CD4-positive, alpha-beta T cell (primary cell): ENCODE data around the gene BHLHE23. TPM values are rescaled to one million over a fixed set of nuclear protein-coding genes. Genes with fewer than 3 reads are reported as not detected.

ENCODE experiments used
- ATAC-seq: fragments of 200-7000 bp; cut with Tn5 transposase; one replicate; pipeline ENCODE4 v1.10.0; 2022; ENCODE audit warnings: mild to moderate bottlenecking; ENCODE audit not compliant: poor library complexity
- CTCF ChIA-PET: fragments of 350-600 bp; sonication (Branson Sonifier 250); formaldehyde crosslinking; loops from one replicate; lab custom pipeline; 2021; ENCODE audit warnings: antibody characterized with exemption, inconsistent platforms; lab: Charles Lee
- POLR2A ChIA-PET: fragments of 350-600 bp; sonication (Branson Sonifier 250); formaldehyde crosslinking; loops from one replicate; lab custom pipeline; 2021; ENCODE audit warnings: antibody characterized with exemption, inconsistent platforms; lab: Charles Lee
- DNase-seq, 14 experiments: peaks; one replicate each; pipeline ENCODE4 v3.0.0-alpha.2; 2013 to 2020; ENCODE audit warnings: mixed read lengths in 2 of 14
- H3K27ac ChIP-seq, 2 donors: one replicate each; pipeline versions ENCODE4 v1.5.1 to v1.7.0; 2013; ENCODE audit warnings: low read length in 2 of 2, low read depth in 1 of 2, mild to moderate bottlenecking in 1 of 2
- H3K27me3 ChIP-seq, 2 experiments: 1 replicate in 1 of 2; 2 replicates in 1 of 2; pipeline versions ENCODE4 v1.6.1 to v1.7.0; 2013; ENCODE audit warnings: low read length in 2 of 2, control low read depth in 1 of 2, mild to moderate bottlenecking in 1 of 2, moderate library complexity in 1 of 2; ENCODE audit not compliant: insufficient read depth in 2 of 2, control insufficient read depth in 1 of 2
- H3K36me3 ChIP-seq: one replicate; pipeline ENCODE4 v1.6.1; 2013; ENCODE audit warnings: low read length, control low read depth; ENCODE audit not compliant: insufficient read depth
- H3K4me1 ChIP-seq: one replicate; pipeline ENCODE4 v1.6.1; 2013; ENCODE audit warnings: low read length, control low read depth; ENCODE audit not compliant: insufficient read depth
- H3K4me3 ChIP-seq: one replicate; pipeline ENCODE4 v1.5.1; 2013; ENCODE audit warnings: mild to moderate bottlenecking, low read length, moderate library complexity
- H3K9me3 ChIP-seq, 2 experiments: 1 replicate in 1 of 2; 2 replicates in 1 of 2; pipeline versions ENCODE4 v1.6.1 to v1.7.0; 2013; ENCODE audit warnings: low read length in 2 of 2, mild to moderate bottlenecking in 2 of 2, control low read depth in 1 of 2, moderate library complexity in 1 of 2; ENCODE audit not compliant: control insufficient read depth in 1 of 2, insufficient read depth in 1 of 2
- H3K27ac Mint-ChIP-seq: one replicate; pipeline ENCODE4 v1.8.0; 2020; ENCODE audit warnings: mixed read lengths
- H3K27me3 Mint-ChIP-seq: one replicate; pipeline ENCODE4 v1.8.0; 2021; ENCODE audit warnings: mixed read lengths
- H3K36me3 Mint-ChIP-seq: one replicate; pipeline ENCODE4 v1.8.0; 2021; ENCODE audit warnings: low read depth, mixed read lengths
- H3K4me1 Mint-ChIP-seq: one replicate; pipeline ENCODE4 v1.8.0; 2021; ENCODE audit warnings: low read depth, mixed read lengths
- H3K4me3 Mint-ChIP-seq: one replicate; pipeline ENCODE4 v1.8.0; 2020; ENCODE audit warnings: mild to moderate bottlenecking, mixed read lengths
- H3K9me3 Mint-ChIP-seq: one replicate; pipeline ENCODE4 v1.8.0; 2020; ENCODE audit warnings: mixed read lengths
- intact Hi-C, 2 experiments: fragments of 100-400 bp; cut with DNase I in 1 of 2; cut with micrococcal nuclease in 1 of 2; formaldehyde crosslinking; loops; one replicate each; pipeline versions ENCODE4 v1.15.1 to v1.9.0; 2023 to 2025; cut with DNase I, micrococcal nuclease
- total RNA-seq, 174 experiments: library from RNA in 2 of 174; stranded (reverse) in 2 of 174; gene quantifications; one replicate each; pipeline ENCODE4 v1.2.3 and lab custom pipeline; 2021 to 2026
- TF ChIP-seq, protein P1 (sequence below): fragments of 200-600 bp; IDR thresholded peaks from one replicate; pipeline ENCODE4 v1.8.0; 2022; ENCODE audit warnings: antibody characterized with exemption, mild to moderate bottlenecking

Gene BHLHE23
- total RNA-seq, 2 experiments from 2014 or later: not detected

- ChIA-PET CTCF (no interaction called here), POLR2A (no interaction called here)
- Histone ChIP-seq H3K4me3 (no peak overlapping the region), H3K36me3 (no peaks in the 10 kb centered on the region), H3K9me3 (peaks cover 0 to 32% of the 10 kb centered on the region in 2 experiments), H3K27me3 (peaks cover 4 to 9% of the 10 kb centered on the region in 2 experiments), H3K4me1 (no peaks in the 10 kb centered on the region), H3K27ac (no peak overlapping the region)
- TF ChIP-seq, protein P1, sequence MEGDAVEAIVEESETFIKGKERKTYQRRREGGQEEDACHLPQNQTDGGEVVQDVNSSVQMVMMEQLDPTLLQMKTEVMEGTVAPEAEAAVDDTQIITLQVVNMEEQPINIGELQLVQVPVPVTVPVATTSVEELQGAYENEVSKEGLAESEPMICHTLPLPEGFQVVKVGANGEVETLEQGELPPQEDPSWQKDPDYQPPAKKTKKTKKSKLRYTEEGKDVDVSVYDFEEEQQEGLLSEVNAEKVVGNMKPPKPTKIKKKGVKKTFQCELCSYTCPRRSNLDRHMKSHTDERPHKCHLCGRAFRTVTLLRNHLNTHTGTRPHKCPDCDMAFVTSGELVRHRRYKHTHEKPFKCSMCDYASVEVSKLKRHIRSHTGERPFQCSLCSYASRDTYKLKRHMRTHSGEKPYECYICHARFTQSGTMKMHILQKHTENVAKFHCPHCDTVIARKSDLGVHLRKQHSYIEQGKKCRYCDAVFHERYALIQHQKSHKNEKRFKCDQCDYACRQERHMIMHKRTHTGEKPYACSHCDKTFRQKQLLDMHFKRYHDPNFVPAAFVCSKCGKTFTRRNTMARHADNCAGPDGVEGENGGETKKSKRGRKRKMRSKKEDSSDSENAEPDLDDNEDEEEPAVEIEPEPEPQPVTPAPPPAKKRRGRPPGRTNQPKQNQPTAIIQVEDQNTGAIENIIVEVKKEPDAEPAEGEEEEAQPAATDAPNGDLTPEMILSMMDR: no peak
- Mint-ChIP-seq H3K27ac (no peak overlapping the region), H3K27me3 (peaks cover 27% of the 10 kb centered on the region), H3K36me3 (no peaks in the 10 kb centered on the region), H3K9me3 (no peaks in the 10 kb centered on the region), H3K4me1 (no peaks in the 10 kb centered on the region), H3K4me3 (no peak overlapping the region)
- no peak for DNase-seq
- no peak for ATAC-seq
- intact Hi-C loops: no loop called here
Measured at GRCh38 chr20:63045991-63046390, 39.2 kb upstream of the BHLHE23 start.

- H3K4me1 Mint-ChIP-seq: no peaks in the 10 kb centered on the region
- ATAC-seq (no peak), DNase-seq (no peak)
- ChIA-PET CTCF (no interaction called here), POLR2A (no interaction called here)
- H3K4me3 Mint-ChIP-seq: no peak overlapping the region
- Histone ChIP-seq H3K4me1 (no peaks in the 10 kb centered on the region), H3K9me3 (peaks cover 0 to 32% of the 10 kb centered on the region in 2 experiments), H3K4me3 (no peak overlapping the region), H3K27ac (no peak overlapping the region), H3K36me3 (no peaks in the 10 kb centered on the region), H3K27me3 (peaks cover 4 to 9% of the 10 kb centered on the region in 2 experiments)
- H3K36me3 Mint-ChIP-seq: no peaks in the 10 kb centered on the region
- intact Hi-C loops: no loop called here
- H3K27me3 Mint-ChIP-seq: peaks cover 32% of the 10 kb centered on the region
- no peak overlapping the region for H3K27ac Mint-ChIP-seq
- TF ChIP-seq, protein P1: no peak
- no peaks in the 10 kb centered on the region for H3K9me3 Mint-ChIP-seq
Measured at GRCh38 chr20:63045401-63045800, 38.6 kb upstream of the BHLHE23 start.

DNA sequence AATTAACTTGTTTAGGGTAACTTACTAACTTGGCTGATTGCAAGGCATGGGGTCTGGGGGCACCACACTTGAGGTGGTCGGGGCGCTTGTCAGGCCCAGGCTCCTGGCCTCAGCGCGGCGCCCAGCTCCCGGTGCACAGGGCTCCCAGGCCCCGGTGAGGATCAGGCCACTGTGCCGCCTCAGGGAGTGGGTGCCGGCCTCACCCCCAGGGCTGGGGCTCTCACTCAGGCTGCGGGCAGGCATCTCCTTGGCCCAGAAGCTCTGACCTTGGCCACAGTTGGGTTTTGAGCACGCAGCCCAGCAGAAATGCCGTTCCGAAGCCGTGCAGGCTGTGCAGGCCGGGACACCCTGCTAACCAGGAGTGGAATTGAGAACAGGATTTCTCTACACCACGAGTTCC, 37.8 kb upstream of the BHLHE23 start:
- CTCF ChIA-PET: interaction anchor here (0.8 kb wide), 1 partner anchor 72 kb away, joined by 3 read pairs; no protein-coding TSS in a partner anchor
- H3K27ac Mint-ChIP-seq: no peak overlapping the region

More for the DNA sequence above, 37.8 kb upstream of the BHLHE23 start:
- intact Hi-C loops: no loop called here
- Histone ChIP-seq H3K4me3 (no peak overlapping the region), H3K36me3 (no peaks in the 10 kb centered on the region), H3K27ac (no peak overlapping the region), H3K27me3 (peaks cover 4 to 9% of the 10 kb centered on the region in 2 experiments), H3K4me1 (no peaks in the 10 kb centered on the region), H3K9me3 (peaks cover 0 to 27% of the 10 kb centered on the region in 2 experiments)
- Mint-ChIP-seq H3K4me3 (no peak overlapping the region), H3K36me3 (no peaks in the 10 kb centered on the region), H3K4me1 (no peaks in the 10 kb centered on the region), H3K9me3 (no peaks in the 10 kb centered on the region), H3K27me3 (peaks cover 40% of the 10 kb centered on the region)
- TF ChIP-seq, protein P1: no peak
- no peak for DNase-seq
- ATAC-seq: no peak
- POLR2A ChIA-PET: no interaction called here
